ENCODE results near the gene GH2.
"Not testable (repeated sequence)": the region's sequence is repeated elsewhere in the genome, so short reads cannot be mapped to it uniquely, and the experiment has no call there.

DNA sequence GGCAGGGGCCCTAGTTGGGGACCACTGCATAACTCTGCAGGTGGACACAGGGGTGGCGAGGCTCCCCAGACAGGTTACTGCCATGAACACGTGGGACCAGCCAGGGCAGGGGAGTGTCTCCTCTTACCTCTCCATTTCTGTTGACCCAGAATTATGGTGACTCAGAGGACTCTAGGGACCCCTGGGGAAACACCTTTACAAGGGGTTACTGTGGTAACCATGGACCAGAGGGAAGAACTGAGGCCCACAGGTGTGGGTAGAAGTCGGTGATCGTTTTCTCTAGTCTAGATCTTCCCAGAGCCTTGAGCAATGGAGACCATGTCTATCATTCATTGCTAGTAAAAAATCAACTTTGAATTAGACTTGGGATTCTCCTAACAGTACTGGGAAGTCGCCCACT lies 39.0 kb upstream of the GH2 start:
- TF ChIP-seq, protein P1, sequence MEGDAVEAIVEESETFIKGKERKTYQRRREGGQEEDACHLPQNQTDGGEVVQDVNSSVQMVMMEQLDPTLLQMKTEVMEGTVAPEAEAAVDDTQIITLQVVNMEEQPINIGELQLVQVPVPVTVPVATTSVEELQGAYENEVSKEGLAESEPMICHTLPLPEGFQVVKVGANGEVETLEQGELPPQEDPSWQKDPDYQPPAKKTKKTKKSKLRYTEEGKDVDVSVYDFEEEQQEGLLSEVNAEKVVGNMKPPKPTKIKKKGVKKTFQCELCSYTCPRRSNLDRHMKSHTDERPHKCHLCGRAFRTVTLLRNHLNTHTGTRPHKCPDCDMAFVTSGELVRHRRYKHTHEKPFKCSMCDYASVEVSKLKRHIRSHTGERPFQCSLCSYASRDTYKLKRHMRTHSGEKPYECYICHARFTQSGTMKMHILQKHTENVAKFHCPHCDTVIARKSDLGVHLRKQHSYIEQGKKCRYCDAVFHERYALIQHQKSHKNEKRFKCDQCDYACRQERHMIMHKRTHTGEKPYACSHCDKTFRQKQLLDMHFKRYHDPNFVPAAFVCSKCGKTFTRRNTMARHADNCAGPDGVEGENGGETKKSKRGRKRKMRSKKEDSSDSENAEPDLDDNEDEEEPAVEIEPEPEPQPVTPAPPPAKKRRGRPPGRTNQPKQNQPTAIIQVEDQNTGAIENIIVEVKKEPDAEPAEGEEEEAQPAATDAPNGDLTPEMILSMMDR (conservative IDR thresholded peaks at IDR 0.05; ENCODE audit: low read depth, low read length), result not testable (repeated sequence)
- TF ChIP-seq EZH2 (IDR thresholded peaks at IDR 0.05; ENCODE audit: low read length, unreplicated experiment); EZH2phosphoT487 (IDR thresholded peaks at IDR 0.05; ENCODE audit: borderline replicate concordance, low read length): not testable (repeated sequence)
